Stimulated activated CD8-positive, alpha-beta memory T cell treated with anti-CD3 and anti-CD28 coated beads, Interleukin-2, amount 100 ng/mL, for 1 hour (primary cell): ENCODE measurements around the gene PFKFB1.

Experiments
- DNase-seq, 2 donors: peaks; one replicate each; pipeline ENCODE4 v3.0.0-alpha.2; 2020; ENCODE audit warnings: low read depth in 2 of 2

PFKFB1 gene

DNA sequence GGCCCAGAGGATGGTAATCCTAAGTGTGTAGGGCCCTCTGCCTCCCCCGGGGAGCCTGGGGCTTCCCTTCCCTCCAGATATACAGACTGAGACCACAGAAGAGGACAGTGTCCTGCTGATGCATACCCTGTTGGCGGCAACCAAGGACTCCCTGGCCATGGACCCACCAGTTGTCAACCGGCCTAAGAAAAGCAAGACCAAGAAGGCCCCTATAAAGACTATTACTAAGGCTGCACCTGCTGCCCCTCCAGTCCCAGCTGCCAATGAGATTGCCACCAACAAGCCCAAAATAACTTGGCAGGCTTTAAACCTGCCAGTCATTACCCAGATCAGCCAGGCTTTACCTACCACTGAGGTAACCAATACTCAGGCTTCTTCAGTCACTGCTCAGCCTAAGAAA lies 71.4 kb downstream of the PFKFB1 start:
- no peak for DNase-seq

DNA sequence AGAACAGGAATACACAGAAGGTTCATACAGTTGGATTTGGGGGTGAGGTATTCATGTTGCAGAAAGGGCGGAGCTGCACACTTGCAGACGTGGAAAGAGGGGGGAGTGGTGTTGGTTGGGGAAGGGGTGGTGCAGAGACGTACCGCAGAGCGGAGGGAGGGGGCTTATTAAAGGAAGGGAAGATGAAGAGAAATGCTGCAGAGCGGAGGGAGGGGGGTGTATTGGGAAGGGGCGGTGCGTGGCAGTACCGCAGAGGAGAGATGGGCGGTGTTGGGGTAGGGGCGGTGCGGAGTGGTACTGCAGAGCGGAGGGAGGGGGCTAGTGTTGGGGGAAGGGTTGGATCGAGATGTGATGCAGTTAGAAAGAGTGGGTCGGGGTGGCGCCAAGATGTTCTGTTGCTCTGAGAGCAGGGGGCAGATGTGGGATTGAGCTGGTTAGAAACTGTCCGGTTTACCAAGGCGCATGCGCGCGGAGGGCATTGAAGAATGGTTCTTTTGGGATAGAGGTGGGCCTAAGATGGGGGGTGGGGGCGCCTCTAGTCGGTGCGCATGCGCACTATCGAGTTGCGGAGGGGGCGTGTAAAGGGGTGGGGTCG lies 72.5 kb downstream of the PFKFB1 start:
- peak in 1 of 2 donors; percentile 21 for DNase-seq

DNA sequence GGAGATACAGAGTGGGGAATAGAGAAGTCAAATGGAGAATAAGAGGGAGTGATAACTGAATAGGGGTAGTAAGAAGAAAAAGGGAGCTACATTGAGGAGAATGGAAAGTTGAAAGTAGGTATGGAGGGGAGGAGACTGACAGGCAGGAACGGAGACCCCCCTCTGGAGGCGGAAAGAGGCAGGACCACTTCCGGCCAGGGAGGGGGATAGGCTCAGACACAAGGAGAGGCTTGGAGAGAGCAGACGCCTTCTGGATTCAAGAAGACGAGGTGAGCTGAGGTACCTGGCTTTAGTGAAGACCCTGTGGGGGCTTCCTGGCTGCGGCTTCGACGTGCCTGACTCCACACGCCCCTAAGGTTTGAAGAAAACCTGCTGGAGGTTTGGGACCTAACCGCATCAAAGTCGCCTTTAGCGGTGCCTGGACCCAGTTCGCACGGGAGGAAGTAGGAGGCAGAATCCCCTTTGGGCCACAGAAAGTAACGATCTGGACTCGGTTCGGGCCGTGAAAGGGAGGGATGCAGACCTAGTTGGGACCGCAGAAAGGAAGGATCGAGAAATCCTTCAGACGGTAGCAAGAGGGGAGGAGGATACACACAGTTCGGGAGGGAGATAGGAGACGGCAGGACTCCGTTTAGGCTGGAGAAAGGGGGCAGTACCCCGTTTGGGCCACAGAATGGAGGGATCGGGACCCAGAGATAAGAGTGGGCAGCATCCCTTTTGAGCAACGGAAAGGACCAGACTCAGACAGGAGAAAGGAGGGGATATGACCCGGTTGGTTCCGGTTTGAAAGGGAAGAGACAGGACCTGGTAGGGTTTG lies 73.2 kb downstream of the PFKFB1 start, which contains the start of gene TRO:
TRO (plus strand) TSS at position 215 of the 817 bp plus-strand sequence. CDS start 1,423 bp downstream, outside the sequence.
- DNase-seq = no peak

DNA sequence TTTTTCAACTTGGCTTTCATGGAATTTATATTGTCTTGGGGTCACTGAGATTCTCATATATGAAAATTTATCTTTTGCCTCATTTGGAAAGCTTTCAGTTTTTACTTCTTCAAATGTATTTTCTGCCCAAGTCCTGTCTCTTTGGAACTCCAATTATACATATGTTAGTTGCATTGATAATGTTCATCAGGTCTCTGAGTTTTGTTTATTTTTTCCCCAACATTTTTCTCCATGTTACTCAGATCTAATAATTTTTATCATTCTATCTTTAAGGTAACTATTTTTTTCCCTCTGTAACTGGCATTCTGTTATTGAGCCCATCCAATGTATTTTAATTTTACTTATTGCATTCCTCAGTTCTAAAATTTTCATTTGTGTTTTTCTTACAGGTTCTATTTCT lies 84.0 kb downstream of the PFKFB1 start:
- DNase-seq = no peak

DNA sequence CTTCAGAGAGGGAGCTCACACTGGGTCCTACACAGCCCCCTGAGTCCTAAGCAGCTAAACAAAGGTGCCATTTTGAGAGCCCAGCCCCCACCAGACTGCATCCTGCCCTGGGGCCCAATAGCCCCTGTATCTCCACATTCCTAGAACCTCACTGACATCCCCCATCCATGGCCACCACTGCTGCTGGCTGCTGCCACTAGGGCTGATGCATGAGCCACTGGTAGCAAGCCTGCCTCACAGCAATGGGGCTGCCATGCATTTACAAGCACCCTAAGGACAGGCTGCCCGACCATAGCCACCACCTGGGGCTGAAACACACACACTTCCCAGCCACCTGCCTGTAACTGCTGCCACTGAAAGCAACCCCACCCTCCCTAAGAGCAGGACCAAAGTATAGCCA lies 99.8 kb downstream of the PFKFB1 start:
- no peak for DNase-seq

DNA sequence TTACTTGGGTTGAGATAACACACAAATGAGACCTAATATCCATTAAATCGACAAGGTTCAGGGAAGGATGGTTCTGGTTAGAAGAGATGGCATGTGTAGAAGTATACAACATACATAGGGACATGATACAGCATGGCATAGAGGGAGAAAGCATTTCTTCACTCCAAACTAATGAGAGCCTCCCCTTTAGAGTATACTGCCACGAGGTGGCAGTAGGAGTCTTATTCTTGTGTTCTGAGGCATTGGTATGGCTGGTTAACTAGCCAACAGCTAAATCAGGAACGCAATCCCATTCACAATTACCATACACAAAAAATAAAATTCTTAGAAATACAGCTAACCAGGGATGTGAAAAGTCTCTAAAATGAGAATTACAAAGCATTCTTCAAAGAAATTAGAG lies 102.4 kb downstream of the PFKFB1 start:
- DNase-seq = no peak

DNA sequence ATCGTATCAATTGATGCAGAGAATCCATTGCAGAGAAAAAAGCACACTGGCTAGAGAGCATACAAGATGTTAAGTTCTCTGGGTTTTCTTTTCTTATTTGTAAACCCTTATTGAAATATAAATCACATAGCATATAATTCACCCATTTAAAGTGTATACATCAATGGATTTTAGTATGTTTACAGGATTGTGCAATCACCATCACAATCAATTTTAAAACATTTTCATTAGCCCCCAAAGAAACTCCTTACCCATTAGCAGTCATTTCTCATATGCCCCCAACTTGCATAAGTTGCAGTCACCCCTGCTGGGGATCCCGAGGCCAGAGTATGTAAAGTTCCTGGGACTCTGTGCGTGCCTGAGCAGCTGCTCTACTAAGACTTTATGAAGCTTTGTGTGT lies 108.2 kb downstream of the PFKFB1 start:
- DNase-seq = no peak
